ENCODE measurements around the gene AIF1L. TPM values are rescaled to one million over a fixed set of nuclear protein-coding genes. Genes with fewer than 3 reads are reported as not detected.

AIF1L gene
- total RNA-seq, 1 donor from 2014 or later = 2.6 TPM

GRCh38 chr9:131050831-131051230 lies 45.5 kb upstream of the AIF1L start:
- Histone ChIP-seq H3K36me3 (ENCODE audit: control insufficient read depth, insufficient read depth, low read length) (no peaks in the 10 kb centered on the region), H3K4me3 (ENCODE audit: low read depth, low read length) (no peak overlapping the region), H3K27me3 (ENCODE audit: control insufficient read depth, insufficient read depth, low read length) (no peaks in the 10 kb centered on the region)
- DNase-seq (ENCODE audit: low read depth) (no peak), FAIRE-seq (no peak)
- TF ChIP-seq, protein P1, sequence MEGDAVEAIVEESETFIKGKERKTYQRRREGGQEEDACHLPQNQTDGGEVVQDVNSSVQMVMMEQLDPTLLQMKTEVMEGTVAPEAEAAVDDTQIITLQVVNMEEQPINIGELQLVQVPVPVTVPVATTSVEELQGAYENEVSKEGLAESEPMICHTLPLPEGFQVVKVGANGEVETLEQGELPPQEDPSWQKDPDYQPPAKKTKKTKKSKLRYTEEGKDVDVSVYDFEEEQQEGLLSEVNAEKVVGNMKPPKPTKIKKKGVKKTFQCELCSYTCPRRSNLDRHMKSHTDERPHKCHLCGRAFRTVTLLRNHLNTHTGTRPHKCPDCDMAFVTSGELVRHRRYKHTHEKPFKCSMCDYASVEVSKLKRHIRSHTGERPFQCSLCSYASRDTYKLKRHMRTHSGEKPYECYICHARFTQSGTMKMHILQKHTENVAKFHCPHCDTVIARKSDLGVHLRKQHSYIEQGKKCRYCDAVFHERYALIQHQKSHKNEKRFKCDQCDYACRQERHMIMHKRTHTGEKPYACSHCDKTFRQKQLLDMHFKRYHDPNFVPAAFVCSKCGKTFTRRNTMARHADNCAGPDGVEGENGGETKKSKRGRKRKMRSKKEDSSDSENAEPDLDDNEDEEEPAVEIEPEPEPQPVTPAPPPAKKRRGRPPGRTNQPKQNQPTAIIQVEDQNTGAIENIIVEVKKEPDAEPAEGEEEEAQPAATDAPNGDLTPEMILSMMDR (IDR thresholded peaks at IDR 0.05; ENCODE audit: insufficient read depth, low read length, severe bottlenecking) = no peak

- Histone ChIP-seq H3K4me3 (ENCODE audit: low read depth, low read length) (no peak overlapping the region), H3K36me3 (ENCODE audit: control insufficient read depth, insufficient read depth, low read length) (no peaks in the 10 kb centered on the region), H3K27me3 (ENCODE audit: control insufficient read depth, insufficient read depth, low read length) (no peaks in the 10 kb centered on the region)
- no peak for DNase-seq (ENCODE audit: low read depth)
- TF ChIP-seq, protein P1 (IDR thresholded peaks at IDR 0.05; ENCODE audit: insufficient read depth, low read length, severe bottlenecking) = no peak
- no peak for FAIRE-seq
These were observed 44.5 kb upstream of the AIF1L start for GRCh38 chr9:131051592-131052517.

GRCh38 chr9:131053896-131054295 lies 42.4 kb upstream of the AIF1L start:
- no peak for DNase-seq (ENCODE audit: low read depth)
- TF ChIP-seq, protein P1 (IDR thresholded peaks at IDR 0.05; ENCODE audit: insufficient read depth, low read length, severe bottlenecking) = no peak
- Histone ChIP-seq H3K36me3 (ENCODE audit: control insufficient read depth, insufficient read depth, low read length) (no peaks in the 10 kb centered on the region), H3K27me3 (ENCODE audit: control insufficient read depth, insufficient read depth, low read length) (no peaks in the 10 kb centered on the region), H3K4me3 (ENCODE audit: low read depth, low read length) (no peak overlapping the region)
- no peak for FAIRE-seq

GRCh38 chr9:131056781-131057506 lies 39.4 kb upstream of the AIF1L start:
- no peaks in the 10 kb centered on the region for H3K27me3 ChIP-seq (ENCODE audit: control insufficient read depth, insufficient read depth, low read length)
- no peaks in the 10 kb centered on the region for H3K36me3 ChIP-seq (ENCODE audit: control insufficient read depth, insufficient read depth, low read length)
- no peak for FAIRE-seq
- TF ChIP-seq, protein P1 (IDR thresholded peaks at IDR 0.05; ENCODE audit: insufficient read depth, low read length, severe bottlenecking) = no peak
- H3K4me3 ChIP-seq (ENCODE audit: low read depth, low read length) = no peak overlapping the region
- no peak for DNase-seq (ENCODE audit: low read depth)

DNA sequence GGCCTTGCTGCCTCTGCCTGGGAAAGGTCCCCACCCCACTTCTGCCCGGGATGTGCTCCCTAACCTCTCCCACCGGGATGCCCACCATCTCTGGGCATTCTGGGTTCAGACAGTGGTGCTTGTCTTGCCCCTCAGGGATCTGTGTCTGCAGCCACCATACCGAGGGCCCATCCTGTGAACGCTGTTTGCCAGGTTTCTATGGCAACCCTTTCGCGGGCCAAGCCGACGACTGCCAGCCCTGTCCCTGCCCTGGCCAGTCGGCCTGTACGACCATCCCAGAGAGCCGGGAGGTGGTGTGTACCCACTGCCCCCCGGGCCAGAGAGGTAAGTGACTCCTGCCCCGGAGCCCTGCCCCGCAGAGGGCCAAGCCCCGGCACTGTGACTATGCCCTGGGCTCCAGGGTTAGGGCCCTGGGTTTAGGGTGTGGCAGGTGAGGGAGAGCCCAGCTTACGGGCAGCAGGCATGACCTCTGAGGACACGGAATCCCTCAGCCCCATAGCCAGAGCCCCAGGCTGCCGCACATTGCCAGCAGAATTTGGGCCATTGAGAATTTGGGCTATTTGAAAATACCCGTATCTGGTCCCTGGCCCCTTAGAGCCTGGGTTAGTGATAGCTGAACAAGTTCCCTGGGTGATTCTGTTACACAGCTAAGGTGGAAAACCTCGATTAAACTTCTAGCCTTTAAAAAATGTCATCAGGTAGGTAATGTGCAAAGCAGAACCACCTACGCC lies 35.3 kb upstream of the AIF1L start:
- TF ChIP-seq, protein P1 (IDR thresholded peaks at IDR 0.05; ENCODE audit: insufficient read depth, low read length, severe bottlenecking) = no peak
- Histone ChIP-seq H3K36me3 (ENCODE audit: control insufficient read depth, insufficient read depth, low read length) (no peaks in the 10 kb centered on the region), H3K27me3 (ENCODE audit: control insufficient read depth, insufficient read depth, low read length) (no peaks in the 10 kb centered on the region), H3K4me3 (ENCODE audit: low read depth, low read length) (no peak overlapping the region)
- FAIRE-seq = no peak
- no peak for DNase-seq (ENCODE audit: low read depth)
